ENCODE measurements around the gene TRIM7.

DNA sequence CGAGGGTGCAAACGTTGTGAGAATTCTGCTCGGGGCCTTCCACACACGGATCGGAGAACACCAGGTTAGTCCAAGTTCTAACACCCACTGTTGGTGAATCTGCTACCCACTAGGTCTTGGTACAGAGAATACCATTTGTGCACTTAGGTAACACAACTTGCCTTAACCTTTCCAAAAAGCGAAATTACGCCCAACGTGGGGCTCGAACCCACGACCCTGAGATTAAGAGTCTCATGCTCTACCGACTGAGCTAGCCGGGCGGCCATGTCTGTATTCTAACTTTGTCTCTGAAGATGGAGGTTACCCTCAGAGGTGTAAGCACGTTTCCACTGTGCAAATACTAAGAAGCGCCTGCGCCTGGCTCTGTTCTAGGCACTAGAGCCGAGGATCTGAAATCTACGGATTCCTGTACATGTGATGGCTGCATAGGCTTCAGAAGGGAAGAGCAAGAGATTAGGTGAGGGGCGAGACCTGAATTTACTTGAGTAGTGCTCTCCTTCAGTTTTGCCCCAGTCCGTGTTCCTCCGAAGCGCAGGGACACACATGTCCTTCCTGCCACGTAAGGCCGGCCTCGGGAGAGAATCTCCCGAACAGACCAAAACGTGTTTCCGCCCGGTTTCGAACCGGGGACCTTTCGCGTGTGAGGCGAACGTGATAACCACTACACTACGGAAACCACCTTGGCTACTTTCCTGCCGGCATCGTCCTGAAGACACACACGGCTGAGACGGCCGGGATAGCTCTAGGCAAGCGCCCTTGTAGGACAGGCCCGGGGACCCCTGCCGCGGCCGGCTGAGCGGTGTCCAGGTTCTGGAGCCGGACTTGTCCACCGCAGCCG lies 17.0 kb upstream of the TRIM7 start:
- TF ChIP-seq POLR2AphosphoS5 (IDR thresholded peaks at IDR 0.05; ENCODE audit: low read depth, low read length) (no peak), POLR2A (IDR thresholded peaks at IDR 0.05; ENCODE audit: low read depth, low read length) (no peak)
